Suprapubic skin (tissue), 4 donors: ENCODE measurements around the gene NUDT3.

Experiments
- CTCF ChIP-seq, 2 donors: fragments of 200-600 bp in 1 of 2; fragments of 450-650 bp in 1 of 2; sonication (generic) in 1 of 2; IDR thresholded peaks; one replicate each; pipeline ENCODE4 v1.5.1; 2016 to 2019; ENCODE audit warnings: antibody characterized with exemption in 2 of 2, mild to moderate bottlenecking in 1 of 2, moderate library complexity in 1 of 2
- EP300 ChIP-seq: sonication (generic); formaldehyde crosslinking; IDR thresholded peaks from one replicate; pipeline ENCODE4 v1.6.1; 2017; ENCODE audit warnings: antibody characterized with exemption
- POLR2A ChIP-seq, 2 donors: fragments of 450-650 bp; IDR thresholded peaks; one replicate each; pipeline ENCODE4 v1.6.1; 2017; ENCODE audit warnings: antibody characterized with exemption in 2 of 2, mild to moderate bottlenecking in 2 of 2, moderate library complexity in 2 of 2
- POLR2AphosphoS5 ChIP-seq, 3 donors: sonication (generic); formaldehyde crosslinking; IDR thresholded peaks; one replicate each; pipeline ENCODE4 v1.6.1; 2017; ENCODE audit warnings: antibody characterized with exemption in 3 of 3

- TF ChIP-seq CTCF (IDR thresholded peaks at IDR 0.05) (no peak), POLR2AphosphoS5 (IDR thresholded peaks at IDR 0.05) (no peak), POLR2A (IDR thresholded peaks at IDR 0.05) (no peak), EP300 (no peak)
Measured at GRCh38 chr6:34278833-34279232, 113.6 kb downstream of the NUDT3 start.
